K562 (cell line): ENCODE results near the gene POLR3GL.

Experiments
- CTCF ChIP-seq, 3 experiments: IDR thresholded peaks in 2 of 3; conservative IDR thresholded peaks in 1 of 3; 2 replicates each; pipeline ENCODE4 v1.5.1; 2011 to 2012; ENCODE audit warnings: low read length in 3 of 3, mild to moderate bottlenecking in 3 of 3, control low read depth in 2 of 3, improper control_type of control experiment in 1 of 3, inconsistent platforms in 1 of 3, low read depth in 1 of 3, mixed read lengths in 1 of 3, moderate library complexity in 1 of 3; ENCODE audit not compliant: insufficient read depth in 2 of 3
- EP300 ChIP-seq: IDR thresholded peaks from 2 replicates; pipeline ENCODE4 v1.6.1; 2012; ENCODE audit warnings: low read length, improper control_type of control experiment
- HDAC2 ChIP-seq: fragments of 450-650 bp; IDR thresholded peaks from 2 replicates; pipeline ENCODE4 v1.6.1; 2016; ENCODE audit warnings: mild to moderate bottlenecking
- NFYB ChIP-seq: IDR thresholded peaks from 2 replicates; pipeline ENCODE4 v1.6.1; 2011; ENCODE audit warnings: mild to moderate bottlenecking, moderate library complexity; ENCODE audit not compliant: insufficient read length; ENCODE audit errors: extremely low read depth
- RBM25 ChIP-seq: fragments of 200-400 bp; formaldehyde crosslinking; IDR thresholded peaks from 2 replicates; pipeline ENCODE4 v1.6.1; 2018; ENCODE audit warnings: low read length, low read depth, moderate library complexity; ENCODE audit not compliant: severe bottlenecking
- ZBTB26 ChIP-seq: fragments of 450-650 bp; formaldehyde crosslinking; IDR thresholded peaks from 2 replicates; pipeline ENCODE4 v1.4.0; 2022; ENCODE audit warnings: missing genetic modification characterization

- no peak for TF ChIP-seq CTCF (IDR thresholded peaks at IDR 0.05 in 2 of 3, conservative IDR thresholded peaks at IDR 0.05 in 1 of 3; ENCODE audit: insufficient read depth in 2 of 3, low read depth in 1 of 3, low read length in 3 of 3)
- no peak for TF ChIP-seq ZBTB26 (CRISPR knock-in tag)
- no peak for TF ChIP-seq RBM25
- TF ChIP-seq EP300, result no peak
- no peak for TF ChIP-seq HDAC2
- no peak for TF ChIP-seq NFYB
Measured at GRCh38 chr1:145959333-145959732, 5.2 kb upstream of the POLR3GL start.
